ENCODE data around the gene NAALADL1. TPM values are rescaled to one million over a fixed set of nuclear protein-coding genes. Genes with fewer than 3 reads are reported as not detected.

Gene NAALADL1, protein sequence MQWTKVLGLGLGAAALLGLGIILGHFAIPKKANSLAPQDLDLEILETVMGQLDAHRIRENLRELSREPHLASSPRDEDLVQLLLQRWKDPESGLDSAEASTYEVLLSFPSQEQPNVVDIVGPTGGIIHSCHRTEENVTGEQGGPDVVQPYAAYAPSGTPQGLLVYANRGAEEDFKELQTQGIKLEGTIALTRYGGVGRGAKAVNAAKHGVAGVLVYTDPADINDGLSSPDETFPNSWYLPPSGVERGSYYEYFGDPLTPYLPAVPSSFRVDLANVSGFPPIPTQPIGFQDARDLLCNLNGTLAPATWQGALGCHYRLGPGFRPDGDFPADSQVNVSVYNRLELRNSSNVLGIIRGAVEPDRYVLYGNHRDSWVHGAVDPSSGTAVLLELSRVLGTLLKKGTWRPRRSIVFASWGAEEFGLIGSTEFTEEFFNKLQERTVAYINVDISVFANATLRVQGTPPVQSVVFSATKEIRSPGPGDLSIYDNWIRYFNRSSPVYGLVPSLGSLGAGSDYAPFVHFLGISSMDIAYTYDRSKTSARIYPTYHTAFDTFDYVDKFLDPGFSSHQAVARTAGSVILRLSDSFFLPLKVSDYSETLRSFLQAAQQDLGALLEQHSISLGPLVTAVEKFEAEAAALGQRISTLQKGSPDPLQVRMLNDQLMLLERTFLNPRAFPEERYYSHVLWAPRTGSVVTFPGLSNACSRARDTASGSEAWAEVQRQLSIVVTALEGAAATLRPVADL
- total RNA-seq (ENCODE audit: unreplicated experiment): 1.6 TPM
- long read RNA-seq: 0 reads

GRCh38 chr11:65058419-65059054, at the start of gene NAALADL1:
Gene NAALADL1 (minus strand): TSS chr11:65058553. CDS start chr11:65058521, 32 bp downstream.
- Mint-ChIP-seq H3K4me3 (ENCODE audit: unreplicated experiment) (no peak within 1 kb of the TSS), H3K36me3 (ENCODE audit: unreplicated experiment) (no peaks in the 10 kb centered on the region), H3K27ac (ENCODE audit: unreplicated experiment) (no peak within 1 kb of the TSS), H3K9me3 (ENCODE audit: unreplicated experiment) (no peaks in the 10 kb centered on the region), H3K4me1 (ENCODE audit: low read depth, unreplicated experiment) (no peaks in the 10 kb centered on the region), H3K27me3 (ENCODE audit: unreplicated experiment) (peaks cover 7% of the 10 kb centered on the region)
- no peak for TF ChIP-seq CTCF (IDR thresholded peaks at IDR 0.05; ENCODE audit: partially characterized antibody, unreplicated experiment)
- DNase-seq: no peak

DNA sequence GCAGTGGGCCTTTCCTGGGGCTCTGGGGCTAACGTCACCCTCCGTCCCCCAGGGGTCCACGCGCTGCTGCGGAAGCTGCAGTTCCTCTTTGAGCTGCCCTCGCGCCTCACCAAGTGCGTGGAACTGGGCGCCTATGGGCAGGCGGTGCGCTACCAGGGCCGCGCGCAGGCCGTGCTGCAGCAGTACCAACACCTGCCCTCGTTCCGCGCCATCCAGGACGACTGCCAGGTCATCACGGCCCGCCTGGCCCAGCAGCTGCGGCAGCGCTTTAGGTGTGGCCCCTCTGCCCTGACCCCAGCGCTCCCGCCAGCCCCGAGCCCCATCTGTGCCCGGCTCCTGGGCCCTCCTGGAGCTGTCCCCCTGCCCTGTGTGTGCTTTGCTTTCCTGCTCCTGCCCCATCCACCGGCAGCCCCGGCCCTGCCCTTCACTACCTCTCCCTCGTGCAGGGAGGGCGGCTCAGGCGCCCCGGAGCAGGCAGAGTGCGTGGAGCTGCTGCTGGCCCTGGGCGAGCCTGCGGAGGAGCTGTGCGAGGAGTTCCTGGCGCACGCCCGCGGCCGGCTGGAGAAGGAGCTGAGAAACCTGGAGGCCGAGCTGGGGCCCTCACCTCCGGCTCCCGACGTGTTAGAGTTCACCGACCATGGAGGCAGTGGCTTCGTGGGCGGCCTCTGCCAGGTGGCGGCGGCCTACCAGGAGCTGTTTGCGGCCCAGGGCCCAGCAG, 49.6 kb upstream of the NAALADL1 start:
- H3K27me3 Mint-ChIP-seq (ENCODE audit: unreplicated experiment): peaks cover 13% of the 10 kb centered on the region
- H3K9me3 Mint-ChIP-seq (ENCODE audit: unreplicated experiment): peaks cover 10% of the 10 kb centered on the region
- H3K4me1 Mint-ChIP-seq (ENCODE audit: low read depth, unreplicated experiment): peaks cover 3% of the 10 kb centered on the region
- TF ChIP-seq CTCF (IDR thresholded peaks at IDR 0.05; ENCODE audit: partially characterized antibody, unreplicated experiment): no peak
- no peak for DNase-seq
- H3K36me3 Mint-ChIP-seq (ENCODE audit: unreplicated experiment): no peaks in the 10 kb centered on the region
- no peak overlapping the region for H3K27ac Mint-ChIP-seq (ENCODE audit: unreplicated experiment)
- H3K4me3 Mint-ChIP-seq (ENCODE audit: unreplicated experiment): no peak overlapping the region

DNA sequence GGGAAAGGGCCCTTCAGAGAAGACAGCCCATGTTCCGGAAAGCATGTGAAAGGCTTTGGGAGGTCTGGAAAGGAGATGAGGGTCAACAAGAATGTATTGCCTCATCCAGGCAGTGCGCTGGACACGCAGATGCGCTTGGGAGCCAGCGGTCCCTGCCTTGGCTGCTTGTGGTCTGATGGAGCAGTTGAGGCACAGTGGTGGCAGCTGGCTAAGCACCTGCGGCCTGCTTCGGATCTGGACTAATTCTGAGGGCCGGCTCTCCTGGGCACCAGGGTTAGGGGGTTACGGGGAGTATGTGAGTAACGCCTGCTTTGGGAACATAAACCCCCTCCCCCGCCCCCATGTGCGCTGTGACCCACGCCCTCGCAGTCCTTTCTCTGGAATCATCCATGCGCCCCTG, 48.7 kb upstream of the NAALADL1 start:
- Mint-ChIP-seq H3K27ac (ENCODE audit: unreplicated experiment) (no peak overlapping the region), H3K36me3 (ENCODE audit: unreplicated experiment) (no peaks in the 10 kb centered on the region), H3K9me3 (ENCODE audit: unreplicated experiment) (peaks cover 10% of the 10 kb centered on the region), H3K4me3 (ENCODE audit: unreplicated experiment) (no peak overlapping the region), H3K4me1 (ENCODE audit: low read depth, unreplicated experiment) (peaks cover 3% of the 10 kb centered on the region), H3K27me3 (ENCODE audit: unreplicated experiment) (peaks cover 12% of the 10 kb centered on the region)
- no peak for DNase-seq
- TF ChIP-seq CTCF (IDR thresholded peaks at IDR 0.05; ENCODE audit: partially characterized antibody, unreplicated experiment): no peak

- TF ChIP-seq CTCF (IDR thresholded peaks at IDR 0.05; ENCODE audit: partially characterized antibody, unreplicated experiment): no peak
- peaks cover 5% of the 10 kb centered on the region for H3K27me3 Mint-ChIP-seq (ENCODE audit: unreplicated experiment)
- no peak overlapping the region for H3K27ac Mint-ChIP-seq (ENCODE audit: unreplicated experiment)
- no peaks in the 10 kb centered on the region for H3K36me3 Mint-ChIP-seq (ENCODE audit: unreplicated experiment)
- H3K4me3 Mint-ChIP-seq (ENCODE audit: unreplicated experiment): peak overlapping the region; percentile 8
- no peaks in the 10 kb centered on the region for H3K4me1 Mint-ChIP-seq (ENCODE audit: low read depth, unreplicated experiment)
- H3K9me3 Mint-ChIP-seq (ENCODE audit: unreplicated experiment): peaks cover 6% of the 10 kb centered on the region
- no peak for DNase-seq
Measured at GRCh38 chr11:65104628-65105027, 46.3 kb upstream of the NAALADL1 start.
